Cerebellar nuclear complex (tissue), 1 donor: ENCODE results near the gene AGPAT3.

Source experiments
- DNase-seq, 2 experiments: peaks; one replicate each; lab custom pipeline; 2025; lab: John Stamatoyannopoulos, UW

The AGPAT3 gene

DNA sequence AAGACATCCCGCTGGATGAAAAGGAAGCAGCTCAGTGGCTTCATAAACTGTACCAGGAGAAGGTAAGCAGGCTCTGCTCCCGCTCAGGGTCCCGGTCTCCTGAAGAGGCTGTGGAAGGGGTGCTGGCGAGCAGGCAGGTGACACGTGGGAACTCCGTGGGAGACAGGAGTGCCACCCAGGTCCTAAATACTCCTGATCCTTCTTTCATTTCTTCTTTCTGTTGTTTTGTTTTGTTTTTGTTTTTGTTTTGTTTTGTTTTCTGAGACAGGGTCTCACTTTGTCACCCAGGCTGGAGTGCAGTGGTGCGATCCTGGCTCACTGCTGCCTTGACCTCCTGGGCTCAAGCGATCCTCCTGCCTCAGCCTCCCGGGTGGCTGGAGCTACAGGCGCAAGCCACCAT is 113.0 kb downstream of the AGPAT3 start:
- no peak for DNase-seq

DNA sequence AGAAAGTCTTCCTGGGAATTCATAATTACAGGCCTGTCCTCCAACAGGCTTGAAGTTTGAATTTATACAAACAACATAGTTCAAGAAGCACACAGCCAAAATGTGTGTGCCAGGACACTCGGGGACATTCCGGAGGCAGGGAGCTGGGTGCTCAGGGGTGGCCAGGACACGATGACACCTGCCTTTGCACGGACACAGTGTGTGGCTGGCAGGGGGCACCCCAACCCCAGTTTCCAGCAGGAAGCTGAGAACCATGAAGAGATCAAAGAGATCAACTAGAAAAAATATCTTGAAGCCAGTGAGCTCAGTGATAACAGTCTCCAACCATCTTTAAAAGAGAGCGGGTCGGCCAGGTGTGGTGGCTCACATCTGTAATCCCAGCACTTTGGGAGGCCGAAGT is 114.6 kb downstream of the AGPAT3 start:
- DNase-seq: no peak

DNA sequence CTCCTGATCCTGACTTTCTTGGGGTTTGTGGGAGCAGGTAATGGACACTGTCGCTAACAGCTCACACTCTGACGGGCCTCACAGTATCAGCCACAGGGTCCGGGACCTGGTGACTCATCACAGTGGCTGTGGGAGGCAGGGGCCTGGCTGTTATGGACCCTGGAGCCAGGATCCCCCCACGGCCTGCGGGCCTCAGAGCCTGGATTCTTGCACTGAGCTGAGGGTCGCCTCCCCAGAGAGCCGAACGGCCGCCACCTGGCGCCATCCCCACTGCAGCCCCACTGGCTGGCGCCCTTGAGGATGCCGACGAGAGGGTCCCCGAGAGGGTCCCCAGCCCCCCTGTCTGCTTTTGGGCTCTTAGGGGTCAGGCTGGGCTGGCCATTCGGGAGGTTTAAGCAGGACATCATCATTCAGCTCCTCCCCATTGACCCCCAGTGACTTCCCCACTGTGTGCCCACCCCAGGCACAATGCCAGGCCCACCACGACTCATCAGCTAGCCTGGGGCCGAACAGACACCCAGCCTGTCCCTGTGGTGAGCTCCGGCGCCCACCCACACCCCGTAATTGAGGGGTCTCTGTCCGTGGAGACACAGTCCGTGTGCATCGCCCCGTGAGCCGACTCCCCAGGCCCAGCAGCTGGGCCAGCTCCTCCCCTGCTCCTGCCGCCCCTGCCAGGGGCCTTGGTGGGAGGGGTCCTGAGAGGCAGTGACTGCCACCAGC is 116.3 kb downstream of the AGPAT3 start:
- DNase-seq: no peak

DNA sequence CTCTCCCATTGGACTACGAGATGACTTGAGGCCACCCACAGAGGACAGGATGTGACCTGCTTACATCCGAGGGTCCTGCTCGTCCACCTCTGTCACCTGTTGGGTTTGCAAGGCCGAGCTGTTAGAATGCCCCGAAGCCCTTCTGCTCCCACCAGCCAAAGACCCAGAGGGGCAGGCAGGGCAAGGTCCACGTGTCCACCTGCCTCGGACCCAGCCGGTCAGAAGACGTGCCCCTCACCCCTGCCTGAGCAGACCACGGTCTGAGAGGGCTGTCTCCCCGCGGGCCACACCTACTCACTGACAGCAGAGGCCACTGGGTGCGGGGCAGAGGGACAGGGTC is 116.8 kb downstream of the AGPAT3 start:
- DNase-seq: no peak

DNA sequence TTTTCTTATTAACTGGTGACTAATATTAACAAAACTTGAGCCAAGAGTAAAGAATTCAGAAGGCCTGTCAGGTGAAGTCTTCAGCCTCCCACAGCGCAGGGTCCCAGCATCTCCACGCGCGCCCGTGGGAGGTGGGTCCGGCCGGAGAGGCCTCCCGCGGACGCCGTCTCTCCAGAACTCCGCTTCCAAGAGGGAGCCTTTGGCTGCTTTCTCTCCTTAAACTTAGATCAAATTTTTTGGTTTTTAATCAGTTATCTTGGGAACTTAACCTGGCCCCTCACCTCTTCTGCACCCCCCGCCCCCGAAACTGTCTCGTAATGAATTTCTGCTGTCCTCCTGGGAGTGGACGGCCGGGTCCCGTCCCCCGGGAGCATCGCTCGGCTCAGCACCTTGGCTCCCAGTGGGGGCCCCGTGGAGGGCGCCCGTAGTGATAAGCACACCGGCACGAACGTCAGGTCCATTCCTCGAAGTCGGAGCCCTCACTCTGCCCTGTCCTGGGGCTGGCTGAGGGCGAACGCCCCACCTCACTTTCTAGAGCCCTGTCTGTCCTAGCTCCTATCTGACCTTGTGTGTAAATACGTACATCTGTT is 117.6 kb downstream of the AGPAT3 start:
- DNase-seq: no peak

DNA sequence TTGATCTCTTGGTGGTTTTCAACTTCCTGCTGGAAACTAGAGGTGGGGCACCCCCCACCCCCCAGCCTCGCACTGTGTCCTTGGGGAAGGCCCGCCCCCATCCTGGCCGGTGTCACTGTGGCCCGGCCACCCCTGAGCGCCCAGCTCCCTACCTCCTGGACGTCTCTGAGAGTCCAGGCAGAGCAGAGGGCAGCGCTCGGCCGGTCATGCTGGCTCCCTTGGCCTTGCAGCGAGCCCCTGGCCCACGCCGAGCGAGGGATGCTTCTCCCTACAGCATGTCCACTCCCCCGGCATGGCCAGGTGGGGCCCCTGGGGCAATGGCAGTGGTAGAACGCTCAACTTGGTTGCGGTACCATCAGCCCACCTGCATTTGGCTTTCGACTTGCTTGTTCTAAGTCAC is 118.4 kb downstream of the AGPAT3 start:
- DNase-seq: no peak

DNA sequence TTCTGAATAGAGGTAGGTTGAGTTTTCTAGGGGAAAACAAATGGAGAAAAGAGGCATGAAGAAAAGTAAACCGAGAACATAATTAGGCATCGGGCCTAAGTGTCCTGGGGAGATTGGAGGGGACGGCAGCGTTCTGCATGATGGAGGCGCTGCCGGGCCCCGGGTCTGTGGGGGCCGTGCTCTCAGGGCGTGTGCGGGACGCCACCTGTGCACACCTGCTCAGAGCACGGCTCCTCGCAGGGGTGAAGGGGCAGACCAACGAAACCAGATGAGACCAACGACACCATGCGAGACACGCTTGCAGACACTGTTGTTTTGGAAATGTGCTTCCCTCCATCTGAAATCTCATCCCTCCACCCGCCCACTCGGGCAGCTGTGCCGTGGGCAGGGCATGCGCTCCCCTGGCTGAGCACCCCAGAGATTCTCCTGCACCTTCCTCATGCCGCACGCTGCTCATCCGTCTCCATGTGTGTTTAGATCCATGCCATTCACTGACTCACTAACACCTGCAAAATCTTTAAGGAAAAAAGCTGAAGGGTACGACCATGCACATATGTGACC is 118.9 kb downstream of the AGPAT3 start:
- DNase-seq: no peak

DNA sequence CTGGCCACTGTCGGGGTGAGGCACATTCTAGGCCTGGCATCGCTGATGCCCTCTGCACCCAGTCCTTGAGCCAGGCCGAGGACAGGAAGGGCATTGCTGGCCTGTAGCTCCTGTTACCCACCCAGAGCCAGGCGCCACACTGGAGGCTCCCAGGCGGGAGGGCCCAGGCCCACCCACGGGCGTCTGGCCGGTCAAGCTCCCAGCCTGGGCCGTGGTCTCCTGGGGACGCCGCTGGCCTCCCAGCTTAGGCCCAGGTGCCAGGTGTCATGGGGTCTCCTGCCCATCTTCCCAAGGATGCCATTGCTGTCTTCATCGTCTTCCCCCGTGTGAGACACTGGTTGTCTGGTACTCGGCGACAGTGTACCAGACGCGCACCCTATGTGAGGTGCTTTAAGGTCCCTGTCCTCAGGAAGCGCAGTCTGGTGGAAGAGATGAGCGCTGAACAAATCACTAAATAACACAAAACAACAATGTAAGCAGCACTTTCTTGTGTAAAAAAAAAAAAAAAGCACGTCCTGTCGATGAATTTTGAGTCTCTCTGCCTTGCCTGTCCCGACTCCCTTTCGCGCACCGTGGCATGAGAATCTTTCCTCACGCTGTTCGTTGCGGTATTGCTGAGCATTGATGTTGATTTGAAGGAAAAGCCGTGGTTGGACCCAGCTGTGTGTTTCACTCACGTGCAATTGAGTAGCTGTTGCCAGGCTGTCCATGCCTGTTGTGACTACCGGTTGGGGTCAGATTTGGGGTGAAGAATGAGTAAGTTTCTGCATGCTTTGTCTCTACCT is 120.1 kb downstream of the AGPAT3 start:
- DNase-seq: no peak

DNA sequence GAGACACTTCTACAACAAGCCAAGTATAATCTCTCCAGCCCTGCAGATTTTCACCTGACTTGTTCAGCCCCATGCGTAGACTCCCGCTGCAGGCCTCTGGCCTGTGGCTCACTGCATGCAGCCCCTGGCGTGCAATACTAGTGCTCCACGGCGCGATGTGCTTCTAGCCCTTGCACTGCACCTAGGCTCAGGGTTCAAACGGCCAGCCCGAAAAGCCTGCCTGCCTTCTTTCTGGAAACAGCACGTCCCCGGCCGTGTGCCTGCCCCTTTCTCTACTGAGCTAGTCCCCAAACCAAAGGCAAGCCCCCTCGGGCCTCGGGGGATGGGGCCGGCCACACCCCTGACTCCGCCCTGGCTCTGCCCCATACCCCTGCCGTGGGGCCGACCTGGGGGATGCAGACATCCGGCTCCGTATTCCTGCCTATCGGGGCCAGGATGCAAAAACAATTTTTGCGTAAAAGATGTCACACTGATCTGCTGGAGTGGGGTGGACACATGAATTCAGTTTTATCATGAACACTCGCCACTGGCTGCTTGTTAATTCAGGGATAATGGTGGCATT is 120.7 kb downstream of the AGPAT3 start:
- DNase-seq: no peak

DNA sequence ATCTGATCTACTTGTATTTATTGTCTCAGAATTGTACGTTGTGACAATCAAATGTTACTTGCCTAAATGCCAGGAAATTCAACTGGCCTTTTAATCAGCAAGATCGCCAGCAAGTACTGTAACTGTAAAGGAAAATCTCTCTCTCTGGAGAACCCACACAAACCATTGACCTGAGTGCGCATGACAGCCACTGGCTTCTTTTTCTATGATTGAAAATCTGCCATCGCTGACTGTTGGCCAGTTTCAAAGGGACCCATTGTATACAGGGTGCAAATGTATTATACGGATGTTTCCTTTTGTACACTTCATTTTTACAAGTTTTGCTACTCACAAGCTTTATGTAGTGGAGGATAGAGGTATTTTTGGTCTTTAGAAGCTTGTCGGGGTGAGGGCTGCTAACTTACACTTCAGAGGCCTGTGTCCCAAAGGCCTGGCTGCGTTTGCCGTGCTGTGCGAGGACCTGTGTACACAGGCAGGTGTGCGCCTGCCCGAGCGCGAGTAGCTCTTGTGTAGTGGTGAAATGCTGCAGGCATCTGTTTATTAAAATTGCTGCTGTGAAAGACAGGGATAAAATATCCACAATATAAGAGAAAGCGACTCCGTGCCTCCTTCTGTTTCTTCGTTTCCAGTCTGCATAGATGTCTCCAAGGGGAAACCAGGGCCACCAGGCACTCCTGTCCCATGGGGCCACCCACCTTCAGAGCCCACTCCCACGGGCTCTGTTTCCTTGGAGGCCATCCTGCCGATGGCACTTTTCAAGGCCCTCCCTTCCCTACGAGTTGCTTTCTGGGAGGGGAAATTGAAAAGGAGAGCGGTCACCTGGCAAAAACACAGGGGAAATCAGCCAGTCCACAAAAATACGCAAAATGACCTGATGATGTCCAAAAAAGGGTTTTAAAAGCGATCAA is 121.8 kb downstream of the AGPAT3 start:
- DNase-seq: no peak

DNA sequence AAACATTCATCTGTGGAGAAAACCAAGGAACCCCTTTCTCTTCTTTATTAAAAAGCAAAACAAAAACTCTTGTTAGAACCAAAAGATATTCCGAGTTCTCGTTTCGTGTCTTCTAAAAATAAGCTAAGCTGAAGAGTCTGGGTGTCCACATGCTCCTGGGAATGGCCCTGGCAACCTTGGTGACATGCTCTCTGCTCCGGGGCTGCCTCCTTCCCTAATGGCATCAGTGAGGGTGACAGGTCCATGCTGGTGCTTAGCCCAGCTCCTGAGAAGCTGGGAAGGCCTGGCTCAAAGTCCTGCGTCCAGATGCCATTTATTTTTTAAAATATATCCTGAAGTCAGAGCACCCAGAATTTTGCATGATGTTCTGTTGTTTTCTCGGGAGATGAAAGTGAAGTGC is 122.5 kb downstream of the AGPAT3 start:
- no peak for DNase-seq

DNA sequence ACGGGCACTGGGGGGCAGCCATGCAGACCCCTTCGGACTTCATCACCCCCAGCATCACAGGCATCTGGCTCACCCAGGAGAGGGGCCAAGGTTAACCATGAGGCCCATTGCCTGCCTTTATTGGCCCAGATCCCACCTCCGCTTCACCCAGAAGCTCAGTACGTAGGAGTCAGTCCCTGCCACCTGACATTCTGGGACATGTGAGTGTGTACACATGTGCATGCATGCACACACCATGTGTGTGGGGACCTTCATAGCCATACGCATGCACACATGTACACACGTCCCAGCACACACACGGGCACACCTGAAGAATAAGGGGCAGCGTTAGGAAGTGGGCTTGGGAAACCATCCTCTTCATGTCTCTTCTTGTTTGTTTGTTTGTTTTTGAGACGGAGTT is 123.0 kb downstream of the AGPAT3 start:
- no peak for DNase-seq

DNA sequence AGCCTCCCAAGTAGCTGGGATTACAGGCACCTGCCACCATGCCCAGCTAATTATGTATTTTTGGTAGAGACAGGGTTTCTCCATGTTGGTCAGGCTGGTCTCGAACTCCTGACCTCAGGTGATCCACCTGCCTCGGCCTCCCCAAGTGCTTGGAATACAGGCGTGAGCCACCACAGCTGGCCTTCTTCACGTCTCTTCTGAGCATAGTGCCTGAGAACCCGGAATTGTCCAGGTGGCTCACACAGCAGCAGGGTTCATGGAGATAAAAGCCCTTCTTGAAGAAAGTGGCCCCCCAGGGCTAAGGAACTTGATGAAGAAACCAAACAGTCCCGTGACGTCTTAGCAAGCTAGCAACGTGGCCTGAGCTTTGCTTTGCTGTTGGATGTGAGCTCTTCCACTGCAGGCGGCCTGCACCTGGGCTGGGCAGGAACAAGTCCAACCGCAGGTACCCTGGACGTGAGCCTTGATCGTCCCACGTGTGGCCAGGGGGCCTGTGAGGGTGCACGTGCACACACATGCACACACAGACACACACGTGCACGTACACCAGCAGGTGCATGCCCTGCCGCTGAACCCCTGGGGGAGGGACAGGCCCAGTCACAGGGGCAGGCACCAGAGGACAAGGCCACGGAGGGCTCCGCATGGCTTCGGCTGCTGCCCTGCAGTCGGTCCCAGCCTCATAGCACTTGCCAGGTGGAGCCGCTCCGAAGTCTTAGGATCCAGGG is 123.6 kb downstream of the AGPAT3 start:
- no peak for DNase-seq

DNA sequence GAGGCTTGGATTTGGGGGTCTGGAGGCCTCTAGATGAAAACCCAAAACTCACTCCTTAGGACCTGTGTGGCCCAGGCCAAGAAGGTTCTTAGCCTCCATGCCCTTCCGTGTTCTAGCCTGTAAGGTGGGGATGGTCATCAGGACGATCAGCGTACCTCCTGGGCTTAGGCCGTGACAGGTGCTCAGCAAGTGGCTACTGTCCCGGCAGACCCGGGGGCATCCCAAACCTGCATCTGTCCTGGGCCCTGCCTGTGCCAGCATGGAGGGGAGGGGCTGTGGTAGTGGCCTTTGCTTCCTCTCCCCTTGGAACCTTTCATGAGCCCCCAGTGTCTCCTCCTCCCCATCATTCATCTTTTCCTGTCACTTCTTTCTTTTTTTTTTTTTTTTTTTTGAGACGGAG is 124.4 kb downstream of the AGPAT3 start:
- no peak for DNase-seq

DNA sequence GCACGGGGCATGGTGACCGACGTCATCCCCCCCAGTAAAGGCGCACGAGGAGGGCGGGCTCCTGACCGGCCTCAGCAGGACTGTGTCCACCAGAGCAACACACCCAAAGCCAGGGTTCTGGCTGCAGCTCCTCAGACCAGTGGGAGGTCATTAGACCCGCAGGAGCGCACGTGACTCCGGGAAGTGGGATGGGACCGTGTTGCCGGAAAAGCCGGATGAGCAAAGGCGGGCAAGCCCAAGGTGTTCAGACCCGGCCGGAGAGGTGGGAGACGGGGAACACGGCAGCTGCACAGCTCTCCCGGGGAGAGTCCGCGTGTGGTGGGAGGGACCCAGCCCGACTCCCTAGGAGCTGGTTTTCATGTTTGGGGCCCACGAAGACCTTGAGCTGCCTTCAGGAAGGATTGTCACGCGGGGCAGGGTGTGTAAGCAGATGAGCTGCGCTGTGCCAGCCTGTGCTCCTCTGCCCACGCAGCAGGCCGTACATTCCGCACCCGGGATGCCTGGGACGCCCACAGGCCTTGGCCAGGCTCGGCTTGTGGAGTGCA is 126.5 kb downstream of the AGPAT3 start:
- no peak for DNase-seq

DNA sequence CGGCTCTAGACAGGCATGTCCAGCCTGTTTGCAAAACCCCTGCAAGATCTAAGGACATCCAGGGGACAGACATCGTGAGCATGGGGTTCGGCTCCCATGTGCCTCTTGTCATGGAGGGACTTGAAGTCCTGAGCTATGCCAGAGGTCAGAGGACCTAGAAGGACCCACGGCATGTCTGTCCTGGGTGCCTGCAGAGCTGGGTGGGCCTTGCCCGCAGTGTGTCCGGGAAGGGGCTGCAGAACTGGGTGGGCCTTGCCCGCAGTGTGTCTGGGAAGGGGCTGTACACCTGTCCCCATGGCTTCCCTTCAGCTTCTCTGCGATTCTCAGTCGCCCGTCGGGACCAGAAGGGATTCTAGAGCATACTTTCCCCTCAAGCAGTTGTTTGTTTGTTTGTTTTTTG is 127.1 kb downstream of the AGPAT3 start:
- no peak for DNase-seq

DNA sequence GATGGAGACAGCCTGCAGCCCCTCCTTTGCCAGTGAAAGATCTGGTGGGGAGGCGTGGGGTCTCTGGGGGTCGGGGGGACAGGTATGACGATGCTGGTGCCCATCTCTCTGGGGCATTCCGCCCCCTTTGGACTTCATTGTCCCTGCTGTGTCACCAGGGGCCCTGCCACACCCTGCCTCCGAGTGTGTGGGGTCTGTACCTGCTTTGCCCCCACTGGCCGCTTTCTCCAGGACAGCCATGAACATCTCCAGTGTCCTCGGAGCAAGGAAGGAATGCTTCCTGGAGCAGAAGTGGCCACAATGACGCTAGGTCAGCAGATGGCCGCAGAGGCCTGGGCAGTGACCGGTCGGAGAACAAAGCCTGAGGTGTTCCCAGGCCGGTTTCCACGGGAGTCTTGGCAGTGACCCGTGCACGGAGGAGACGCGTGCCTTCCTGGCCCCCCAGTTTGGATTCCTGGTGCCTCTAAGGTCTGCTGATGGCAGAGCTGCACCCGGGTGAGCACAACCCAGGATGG is 128.5 kb downstream of the AGPAT3 start:
- no peak for DNase-seq

DNA sequence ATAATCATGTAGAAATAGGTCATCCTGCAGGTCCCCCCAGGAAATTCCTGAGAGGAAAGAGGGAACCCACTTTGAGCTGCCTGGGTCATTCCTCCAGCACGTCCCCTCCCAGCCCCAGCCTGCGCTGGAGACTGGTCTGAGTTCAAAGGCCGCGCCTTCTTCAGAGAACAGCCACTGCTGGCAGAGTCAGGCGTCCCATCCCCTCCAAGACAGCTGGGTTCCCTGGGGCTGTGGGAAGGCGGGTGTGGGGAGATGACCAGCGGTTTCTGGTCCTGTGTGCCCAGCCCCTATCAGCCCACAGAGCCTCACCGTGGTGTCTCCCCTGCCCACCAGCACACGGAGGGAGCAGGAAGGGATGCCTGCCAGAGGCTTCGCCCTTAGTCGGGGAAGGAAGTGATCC is 129.1 kb downstream of the AGPAT3 start:
- DNase-seq: no peak

DNA sequence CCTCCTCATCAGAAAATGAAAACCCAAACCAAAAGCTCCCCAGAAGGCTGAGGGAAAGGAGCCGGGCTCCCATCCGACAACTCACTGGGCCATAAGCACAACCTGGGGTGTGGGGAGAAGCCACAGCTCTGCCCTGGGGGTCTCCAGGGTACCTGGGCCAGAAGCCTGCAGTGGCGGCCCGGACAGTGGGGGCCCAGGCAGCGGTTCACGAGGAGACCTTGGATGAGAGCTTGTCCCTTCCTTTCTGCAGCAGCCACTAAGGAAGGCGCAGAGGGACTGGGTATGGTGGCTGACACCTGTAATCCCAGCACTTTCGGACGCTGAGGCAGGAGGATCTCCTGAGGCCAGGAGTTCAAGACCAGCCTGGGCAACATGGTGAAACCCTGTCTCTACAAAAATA is 129.6 kb downstream of the AGPAT3 start:
- no peak for DNase-seq

DNA sequence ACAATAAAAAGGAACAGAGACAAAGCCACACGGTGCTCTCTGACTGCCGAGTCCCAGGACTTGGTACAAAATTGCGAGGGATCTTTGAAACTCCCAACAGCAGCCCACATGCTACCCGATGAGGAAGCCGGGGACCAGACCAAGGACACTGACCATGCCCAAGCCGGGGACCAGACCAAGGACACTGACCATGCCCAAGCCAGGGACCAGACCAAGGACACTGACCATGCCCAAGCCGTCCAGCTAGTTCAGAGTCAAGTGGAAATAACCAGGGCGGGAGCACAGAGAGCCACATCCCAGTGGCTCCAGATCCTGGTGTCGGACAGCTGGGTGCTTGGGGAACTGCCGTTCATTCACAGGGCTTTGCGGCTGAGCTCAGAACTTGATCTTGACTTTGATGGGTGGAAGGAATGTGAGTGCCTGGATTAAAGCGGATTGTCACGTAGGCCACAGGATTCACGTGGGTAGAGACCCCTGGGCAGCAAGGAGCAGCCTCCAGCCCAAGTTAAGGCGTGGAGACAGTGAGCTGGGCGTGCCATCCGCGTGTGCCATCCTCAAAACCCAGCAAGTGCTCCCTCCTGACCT is 130.6 kb downstream of the AGPAT3 start:
- no peak for DNase-seq
